Gastroesophageal sphincter (tissue), 3 donors: ENCODE data around the gene MPZL3.

Source experiments
- CTCF ChIP-seq, 4 experiments: fragments of 200-600 bp in 2 of 4; fragments of 450-650 bp in 2 of 4; sonication (generic) in 1 of 4; IDR thresholded peaks; one replicate each; pipeline ENCODE4 v1.5.1; 2017 to 2019; ENCODE audit warnings: antibody characterized with exemption in 4 of 4, mild to moderate bottlenecking in 2 of 4, moderate library complexity in 2 of 4
- EP300 ChIP-seq: sonication (generic); formaldehyde crosslinking; IDR thresholded peaks from one replicate; pipeline ENCODE4 v1.6.1; 2017; ENCODE audit warnings: antibody characterized with exemption, mild to moderate bottlenecking
- POLR2A ChIP-seq, 2 donors: fragments of 450-650 bp; IDR thresholded peaks; one replicate each; pipeline ENCODE4 v1.6.1; 2017; ENCODE audit warnings: antibody characterized with exemption in 2 of 2, mild to moderate bottlenecking in 2 of 2, moderate library complexity in 1 of 2
- POLR2AphosphoS5 ChIP-seq: sonication (generic); formaldehyde crosslinking; IDR thresholded peaks from one replicate; pipeline ENCODE4 v1.6.1; 2017; ENCODE audit warnings: antibody characterized with exemption

GRCh38 chr11:118214210-118214914 lies 37.8 kb downstream of the MPZL3 start:
- TF ChIP-seq CTCF (IDR thresholded peaks at IDR 0.05) (no peak), POLR2A (IDR thresholded peaks at IDR 0.05) (no peak), POLR2AphosphoS5 (no peak), EP300 (no peak)
